ENCODE measurements around the gene ZNF282.
A peak's percentile ranks its signal among the peaks of the same experiment; 100 is the strongest.

Gene ZNF282

GRCh38 chr7:149252378-149252777 is 57.0 kb downstream of the ZNF282 start:
- peaks cover 35 to 46% of the 10 kb centered on the region in 2 donors for H3K36me3 ChIP-seq (ENCODE audit: control insufficient read depth in 2 of 2, insufficient read depth in 2 of 2, low read length in 2 of 2)

GRCh38 chr7:149253665-149254064 is 58.3 kb downstream of the ZNF282 start:
- Histone ChIP-seq H3K4me3 (ENCODE audit: low read length in 2 of 2) (no peak overlapping the region), H3K9me3 (ENCODE audit: control insufficient read depth in 2 of 2, low read length in 2 of 2) (no peaks in the 10 kb centered on the region), H3K27ac (ENCODE audit: low read depth in 2 of 2, low read length in 2 of 2) (no peak overlapping the region), H3K9ac (ENCODE audit: low read depth in 1 of 2, low read length in 2 of 2) (no peak overlapping the region), H3K27me3 (ENCODE audit: control insufficient read depth in 2 of 2, insufficient read depth in 2 of 2, low read length in 2 of 2) (no peaks in the 10 kb centered on the region), H3K4me1 (ENCODE audit: control insufficient read depth in 2 of 2, insufficient read depth in 2 of 2, low read length in 2 of 2) (no peaks in the 10 kb centered on the region), H3K36me3 (ENCODE audit: control insufficient read depth in 2 of 2, insufficient read depth in 2 of 2, low read length in 2 of 2) (peaks cover 35 to 46% of the 10 kb centered on the region in 2 donors)

More at GRCh38 chr7:149252378-149252777, 57.0 kb downstream of the ZNF282 start:
- Histone ChIP-seq H3K9me3 (ENCODE audit: control insufficient read depth in 2 of 2, low read length in 2 of 2) (no peaks in the 10 kb centered on the region), H3K4me1 (ENCODE audit: control insufficient read depth in 2 of 2, insufficient read depth in 2 of 2, low read length in 2 of 2) (no peaks in the 10 kb centered on the region), H3K27ac (ENCODE audit: low read depth in 2 of 2, low read length in 2 of 2) (no peak overlapping the region), H3K9ac (ENCODE audit: low read depth in 1 of 2, low read length in 2 of 2) (no peak overlapping the region), H3K4me3 (ENCODE audit: low read length in 2 of 2) (no peak overlapping the region), H3K27me3 (ENCODE audit: control insufficient read depth in 2 of 2, insufficient read depth in 2 of 2, low read length in 2 of 2) (no peaks in the 10 kb centered on the region)

- Histone ChIP-seq H3K4me1 (ENCODE audit: control insufficient read depth in 2 of 2, insufficient read depth in 2 of 2, low read length in 2 of 2) (no peaks in the 10 kb centered on the region), H3K9ac (ENCODE audit: low read depth in 1 of 2, low read length in 2 of 2) (no peak overlapping the region), H3K9me3 (ENCODE audit: control insufficient read depth in 2 of 2, low read length in 2 of 2) (no peaks in the 10 kb centered on the region), H3K27me3 (ENCODE audit: control insufficient read depth in 2 of 2, insufficient read depth in 2 of 2, low read length in 2 of 2) (no peaks in the 10 kb centered on the region), H3K4me3 (ENCODE audit: low read length in 2 of 2) (no peak overlapping the region), H3K27ac (ENCODE audit: low read depth in 2 of 2, low read length in 2 of 2) (no peak overlapping the region), H3K36me3 (ENCODE audit: control insufficient read depth in 2 of 2, insufficient read depth in 2 of 2, low read length in 2 of 2) (peaks cover 35 to 46% of the 10 kb centered on the region in 2 donors)
These were observed 59.0 kb downstream of the ZNF282 start for GRCh38 chr7:149254181-149254858.

DNA sequence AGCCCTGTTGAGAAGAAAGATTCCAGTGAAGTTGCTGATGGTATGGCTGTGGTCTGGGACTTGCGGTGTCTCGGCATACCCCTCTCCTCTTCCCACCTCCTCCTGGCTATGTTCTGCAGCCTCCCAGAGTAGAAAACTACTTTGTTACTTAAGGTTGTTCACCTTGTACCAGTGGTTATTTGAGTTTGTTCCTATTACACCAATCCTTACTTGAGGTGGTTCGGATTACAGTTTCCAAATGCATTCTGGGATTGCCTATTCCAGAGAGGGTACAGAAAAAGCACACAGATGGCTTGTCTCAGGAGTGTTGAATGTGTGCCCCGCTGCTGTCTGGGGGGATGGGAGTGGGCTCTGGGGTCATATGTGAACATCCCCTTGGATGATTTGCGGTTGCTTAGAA is 59.8 kb downstream of the ZNF282 start:
- no peak overlapping the region for H3K4me3 ChIP-seq (ENCODE audit: low read length in 2 of 2)
- no peak overlapping the region for H3K9ac ChIP-seq (ENCODE audit: low read depth in 1 of 2, low read length in 2 of 2)
- no peak overlapping the region for H3K27ac ChIP-seq (ENCODE audit: low read depth in 2 of 2, low read length in 2 of 2)
- H3K4me1 ChIP-seq (ENCODE audit: control insufficient read depth in 2 of 2, insufficient read depth in 2 of 2, low read length in 2 of 2) = no peaks in the 10 kb centered on the region
- no peaks in the 10 kb centered on the region for H3K27me3 ChIP-seq (ENCODE audit: control insufficient read depth in 2 of 2, insufficient read depth in 2 of 2, low read length in 2 of 2)
- H3K36me3 ChIP-seq (ENCODE audit: control insufficient read depth in 2 of 2, insufficient read depth in 2 of 2, low read length in 2 of 2) = peaks cover 35 to 46% of the 10 kb centered on the region in 2 donors
- H3K9me3 ChIP-seq (ENCODE audit: control insufficient read depth in 2 of 2, low read length in 2 of 2) = no peaks in the 10 kb centered on the region

- H3K27me3 ChIP-seq (ENCODE audit: control insufficient read depth in 2 of 2, insufficient read depth in 2 of 2, low read length in 2 of 2) = no peaks in the 10 kb centered on the region
- no peak overlapping the region for H3K4me3 ChIP-seq (ENCODE audit: low read length in 2 of 2)
- no peak overlapping the region for H3K9ac ChIP-seq (ENCODE audit: low read depth in 1 of 2, low read length in 2 of 2)
- H3K9me3 ChIP-seq (ENCODE audit: control insufficient read depth in 2 of 2, low read length in 2 of 2) = no peaks in the 10 kb centered on the region
- no peak overlapping the region for H3K27ac ChIP-seq (ENCODE audit: low read depth in 2 of 2, low read length in 2 of 2)
- H3K36me3 ChIP-seq (ENCODE audit: control insufficient read depth in 2 of 2, insufficient read depth in 2 of 2, low read length in 2 of 2) = peaks cover 30 to 41% of the 10 kb centered on the region in 2 donors
- peaks cover 2 to 4% of the 10 kb centered on the region in 2 donors for H3K4me1 ChIP-seq (ENCODE audit: control insufficient read depth in 2 of 2, insufficient read depth in 2 of 2, low read length in 2 of 2)
These were observed 61.2 kb downstream of the ZNF282 start for GRCh38 chr7:149256568-149256967.

DNA sequence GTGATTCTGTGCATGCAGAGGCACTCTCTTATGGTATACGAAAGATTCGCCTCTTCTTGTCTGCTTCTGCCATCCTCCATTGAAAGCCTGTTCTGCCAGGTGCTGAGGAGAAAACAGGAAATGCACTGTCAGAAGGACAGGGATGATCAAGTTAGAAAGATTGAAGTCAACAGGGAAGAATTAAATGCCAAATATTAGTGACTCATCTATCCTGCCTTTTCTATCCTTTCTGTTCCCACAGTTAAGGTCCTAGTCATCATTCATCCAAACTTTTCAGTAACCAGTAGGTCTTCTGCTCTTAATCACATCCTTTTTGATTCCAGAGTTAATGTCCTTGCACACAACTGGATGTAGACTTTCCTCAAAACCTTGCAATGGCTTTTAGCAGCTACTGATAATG is 61.8 kb downstream of the ZNF282 start:
- no peak overlapping the region for H3K4me3 ChIP-seq (ENCODE audit: low read length in 2 of 2)
- H3K27me3 ChIP-seq (ENCODE audit: control insufficient read depth in 2 of 2, insufficient read depth in 2 of 2, low read length in 2 of 2) = no peaks in the 10 kb centered on the region
- no peaks in the 10 kb centered on the region for H3K9me3 ChIP-seq (ENCODE audit: control insufficient read depth in 2 of 2, low read length in 2 of 2)
- H3K9ac ChIP-seq (ENCODE audit: low read depth in 1 of 2, low read length in 2 of 2) = no peak overlapping the region
- peaks cover 27 to 38% of the 10 kb centered on the region in 2 donors for H3K36me3 ChIP-seq (ENCODE audit: control insufficient read depth in 2 of 2, insufficient read depth in 2 of 2, low read length in 2 of 2)
- H3K27ac ChIP-seq (ENCODE audit: low read depth in 2 of 2, low read length in 2 of 2) = no peak overlapping the region
- peaks cover 3 to 6% of the 10 kb centered on the region in 2 donors for H3K4me1 ChIP-seq (ENCODE audit: control insufficient read depth in 2 of 2, insufficient read depth in 2 of 2, low read length in 2 of 2)

DNA sequence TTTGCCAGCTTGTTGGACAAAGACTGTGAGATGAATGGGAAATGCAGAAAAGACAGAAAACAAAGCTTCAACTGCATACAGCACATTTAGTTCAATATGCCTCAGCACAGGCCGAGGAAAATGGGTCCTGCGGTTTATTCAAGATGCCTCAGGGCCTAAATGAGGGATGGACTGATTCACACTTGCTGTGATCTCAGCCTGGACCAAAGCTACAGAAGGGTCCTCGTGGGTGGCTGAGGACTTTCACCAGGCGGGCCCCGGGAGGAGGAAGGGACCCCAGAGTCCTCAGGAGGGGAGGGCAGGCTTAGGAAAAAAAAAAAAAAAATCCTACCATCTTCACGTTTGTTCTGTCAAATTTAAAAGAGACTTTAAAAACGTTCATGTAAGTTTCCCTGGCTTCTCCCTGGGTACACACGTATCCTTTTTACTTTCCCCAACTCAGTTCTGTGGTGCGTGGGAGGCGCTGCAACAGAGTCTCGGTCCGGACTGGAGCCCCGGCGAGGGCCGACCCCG is 66.0 kb downstream of the ZNF282 start:
- peak overlapping the region; percentile 72 to 75 for H3K4me3 ChIP-seq (ENCODE audit: low read length in 2 of 2)
- H3K36me3 ChIP-seq (ENCODE audit: control insufficient read depth in 2 of 2, insufficient read depth in 2 of 2, low read length in 2 of 2) = peaks cover 6 to 12% of the 10 kb centered on the region in 2 donors
- H3K4me1 ChIP-seq (ENCODE audit: control insufficient read depth in 2 of 2, insufficient read depth in 2 of 2, low read length in 2 of 2) = peaks cover 5 to 6% of the 10 kb centered on the region in 2 donors
- no peaks in the 10 kb centered on the region for H3K9me3 ChIP-seq (ENCODE audit: control insufficient read depth in 2 of 2, low read length in 2 of 2)
- no peaks in the 10 kb centered on the region for H3K27me3 ChIP-seq (ENCODE audit: control insufficient read depth in 2 of 2, insufficient read depth in 2 of 2, low read length in 2 of 2)
- peak overlapping the region; percentile 82 to 86 for H3K27ac ChIP-seq (ENCODE audit: low read depth in 2 of 2, low read length in 2 of 2)
- H3K9ac ChIP-seq (ENCODE audit: low read depth in 1 of 2, low read length in 2 of 2) = peak overlapping the region; percentile 90

DNA sequence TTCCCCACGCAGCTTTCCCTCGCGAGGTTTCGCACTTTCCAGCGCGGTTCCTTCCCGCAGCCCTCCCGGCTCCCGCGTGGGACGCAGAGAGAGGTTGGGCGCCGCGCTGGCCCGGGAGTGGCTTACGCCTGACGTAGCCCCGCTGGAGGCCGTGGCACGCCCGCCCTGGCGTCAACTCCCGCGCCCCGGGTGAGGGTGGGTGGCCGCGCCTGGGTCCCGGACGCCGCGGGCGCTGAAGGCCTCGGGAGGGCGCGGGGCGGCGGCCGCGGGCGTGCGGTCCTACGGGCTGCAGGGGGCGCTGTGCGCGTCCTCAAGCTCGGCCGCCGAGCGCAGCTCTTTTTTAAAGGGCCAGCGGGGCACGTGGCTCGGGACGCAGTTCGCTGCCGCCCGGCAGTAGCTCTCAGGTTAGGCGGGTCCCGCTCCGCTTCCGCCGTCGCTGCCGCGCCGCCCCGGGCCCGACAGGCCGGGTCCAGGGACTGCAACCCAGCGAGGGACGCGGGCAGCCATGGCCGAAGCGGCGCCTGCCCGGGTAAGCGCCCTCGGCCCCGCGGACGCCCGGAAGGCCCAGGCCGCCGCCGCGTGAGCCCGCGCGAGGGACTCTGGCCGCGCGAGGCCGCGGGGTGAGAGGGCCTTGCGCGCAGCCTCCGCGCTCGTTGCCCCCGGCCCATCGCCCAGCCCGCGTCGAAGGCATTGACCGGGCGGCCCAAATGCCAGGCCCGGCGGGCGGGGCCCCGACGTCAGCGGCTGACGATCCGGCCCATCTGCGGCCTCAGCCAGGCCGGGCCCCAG is 66.7 kb downstream of the ZNF282 start, which contains the start of gene ZNF783:
TSS of gene ZNF783 (plus strand) at position 368 of the 789 bp plus-strand sequence. CDS start at position 506, 138 bp downstream.
- Histone ChIP-seq H3K27me3 (ENCODE audit: control insufficient read depth in 2 of 2, insufficient read depth in 2 of 2, low read length in 2 of 2) (no peaks in the 10 kb centered on the region), H3K4me1 (ENCODE audit: control insufficient read depth in 2 of 2, insufficient read depth in 2 of 2, low read length in 2 of 2) (peaks cover 5 to 6% of the 10 kb centered on the region in 2 donors), H3K36me3 (ENCODE audit: control insufficient read depth in 2 of 2, insufficient read depth in 2 of 2, low read length in 2 of 2) (peaks cover 11 to 15% of the 10 kb centered on the region in 2 donors), H3K4me3 (ENCODE audit: low read length in 2 of 2) (peak within 1 kb of the TSS; percentile 72 to 75), H3K9ac (ENCODE audit: low read depth in 1 of 2, low read length in 2 of 2) (peak within 1 kb of the TSS; percentile 90), H3K27ac (ENCODE audit: low read depth in 2 of 2, low read length in 2 of 2) (peak within 1 kb of the TSS; percentile 82 to 86), H3K9me3 (ENCODE audit: control insufficient read depth in 2 of 2, low read length in 2 of 2) (no peaks in the 10 kb centered on the region)

GRCh38 chr7:149266451-149266850 is 71.1 kb downstream of the ZNF282 start:
- Histone ChIP-seq H3K27me3 (ENCODE audit: control insufficient read depth in 2 of 2, insufficient read depth in 2 of 2, low read length in 2 of 2) (no peaks in the 10 kb centered on the region), H3K36me3 (ENCODE audit: control insufficient read depth in 2 of 2, insufficient read depth in 2 of 2, low read length in 2 of 2) (peaks cover 20 to 32% of the 10 kb centered on the region in 2 donors), H3K27ac (ENCODE audit: low read depth in 2 of 2, low read length in 2 of 2) (no peak overlapping the region), H3K9ac (ENCODE audit: low read depth in 1 of 2, low read length in 2 of 2) (no peak overlapping the region), H3K9me3 (ENCODE audit: control insufficient read depth in 2 of 2, low read length in 2 of 2) (no peaks in the 10 kb centered on the region), H3K4me3 (ENCODE audit: low read length in 2 of 2) (no peak overlapping the region), H3K4me1 (ENCODE audit: control insufficient read depth in 2 of 2, insufficient read depth in 2 of 2, low read length in 2 of 2) (peaks cover 3 to 5% of the 10 kb centered on the region in 2 donors)

GRCh38 chr7:149267733-149268132 is 72.4 kb downstream of the ZNF282 start:
- Histone ChIP-seq H3K36me3 (ENCODE audit: control insufficient read depth in 2 of 2, insufficient read depth in 2 of 2, low read length in 2 of 2) (peaks cover 22 to 38% of the 10 kb centered on the region in 2 donors), H3K9ac (ENCODE audit: low read depth in 1 of 2, low read length in 2 of 2) (no peak overlapping the region)

More at GRCh38 chr7:149267733-149268132, 72.4 kb downstream of the ZNF282 start:
- Histone ChIP-seq H3K9me3 (ENCODE audit: control insufficient read depth in 2 of 2, low read length in 2 of 2) (no peaks in the 10 kb centered on the region), H3K27me3 (ENCODE audit: control insufficient read depth in 2 of 2, insufficient read depth in 2 of 2, low read length in 2 of 2) (no peaks in the 10 kb centered on the region), H3K4me3 (ENCODE audit: low read length in 2 of 2) (no peak overlapping the region), H3K27ac (ENCODE audit: low read depth in 2 of 2, low read length in 2 of 2) (no peak overlapping the region), H3K4me1 (ENCODE audit: control insufficient read depth in 2 of 2, insufficient read depth in 2 of 2, low read length in 2 of 2) (no peaks in the 10 kb centered on the region)

All from mucosa of rectum (tissue), 2 donors.